CD4-positive, CD25-positive, alpha-beta regulatory T cell (primary cell): ENCODE results near the gene UGCG. TPM values are rescaled to one million over a fixed set of nuclear protein-coding genes. Genes with fewer than 3 reads are reported as not detected.

Source experiments
- ATAC-seq, 2 donors: fragments of 150-1000 bp; cut with Tn5 transposase; one replicate each; pipeline ENCODE4 v1.10.0; 2021; ENCODE audit warnings: low read depth in 2 of 2, moderate number of reproducible peaks in 2 of 2, moderate library complexity in 1 of 2
- DNase-seq, 3 donors: peaks; one replicate each; pipeline versions ENCODE4 v3.0.0 to v3.0.0-alpha.2; 2012 to 2022; ENCODE audit warnings: mixed read lengths in 1 of 3
- H3K27ac ChIP-seq: one replicate; pipeline ENCODE4 v1.7.0; 2013; ENCODE audit warnings: mild to moderate bottlenecking, low read length; ENCODE audit not compliant: insufficient read depth, poor library complexity, severe bottlenecking
- H3K27me3 ChIP-seq: one replicate; pipeline ENCODE4 v1.7.0; 2013; ENCODE audit warnings: low read length; ENCODE audit not compliant: control insufficient read depth, insufficient read depth
- H3K36me3 ChIP-seq: one replicate; pipeline ENCODE4 v1.7.0; 2013; ENCODE audit warnings: mild to moderate bottlenecking, low read length, moderate library complexity; ENCODE audit not compliant: control insufficient read depth, insufficient read depth
- H3K4me1 ChIP-seq: 2 replicates; pipeline ENCODE4 v1.7.0; 2013; ENCODE audit warnings: mild to moderate bottlenecking, low read length; ENCODE audit not compliant: insufficient read depth, control insufficient read depth, poor library complexity, severe bottlenecking
- H3K4me3 ChIP-seq: one replicate; pipeline ENCODE4 v1.7.0; 2013; ENCODE audit warnings: low read depth, mild to moderate bottlenecking, low read length, moderate library complexity
- H3K9me3 ChIP-seq, 2 experiments: 1 replicate in 1 of 2; 2 replicates in 1 of 2; pipeline ENCODE4 v1.7.0; 2013; ENCODE audit warnings: low read length in 2 of 2, mild to moderate bottlenecking in 1 of 2, moderate library complexity in 1 of 2; ENCODE audit not compliant: control insufficient read depth in 2 of 2
- H3K27ac Mint-ChIP-seq, 3 donors: one replicate each; pipeline ENCODE4 v1.8.0; 2020 to 2022; ENCODE audit warnings: mild to moderate bottlenecking in 3 of 3, mixed read lengths in 3 of 3, moderate library complexity in 2 of 3
- H3K27me3 Mint-ChIP-seq: one replicate; pipeline ENCODE4 v1.8.0; 2022; ENCODE audit warnings: mild to moderate bottlenecking, mixed read lengths
- H3K36me3 Mint-ChIP-seq: one replicate; pipeline ENCODE4 v1.8.0; 2020; ENCODE audit warnings: mixed read lengths
- H3K4me1 Mint-ChIP-seq, 4 donors: one replicate each; pipeline ENCODE4 v1.8.0; 2020 to 2022; ENCODE audit warnings: mixed read lengths in 4 of 4, mild to moderate bottlenecking in 1 of 4
- H3K4me3 Mint-ChIP-seq, 4 donors: one replicate each; pipeline ENCODE4 v1.8.0; 2020 to 2022; ENCODE audit warnings: mild to moderate bottlenecking in 4 of 4, mixed read lengths in 4 of 4, moderate library complexity in 3 of 4
- H3K9me3 Mint-ChIP-seq, 7 donors: one replicate each; pipeline ENCODE4 v1.8.0; 2020 to 2022; ENCODE audit warnings: mixed read lengths in 7 of 7, mild to moderate bottlenecking in 3 of 7, moderate library complexity in 2 of 7
- polyA plus RNA-seq, 4 donors: library from polyadenylated mRNA; unstranded; fragments of 300-500 nt; fragmentation: Illumina TruSeq; gene quantifications; one replicate each; pipeline ENCODE4 v1.2.3, GENCODE V29; 2021
- total RNA-seq: library from RNA; stranded (reverse); gene quantifications from one replicate; pipeline ENCODE4 v1.2.3, GENCODE V29; 2022

Gene UGCG
- total and polyA plus RNA-seq, 5 donors from 2014 or later, result 17.1 to 39.6 (median 22.4) TPM

DNA sequence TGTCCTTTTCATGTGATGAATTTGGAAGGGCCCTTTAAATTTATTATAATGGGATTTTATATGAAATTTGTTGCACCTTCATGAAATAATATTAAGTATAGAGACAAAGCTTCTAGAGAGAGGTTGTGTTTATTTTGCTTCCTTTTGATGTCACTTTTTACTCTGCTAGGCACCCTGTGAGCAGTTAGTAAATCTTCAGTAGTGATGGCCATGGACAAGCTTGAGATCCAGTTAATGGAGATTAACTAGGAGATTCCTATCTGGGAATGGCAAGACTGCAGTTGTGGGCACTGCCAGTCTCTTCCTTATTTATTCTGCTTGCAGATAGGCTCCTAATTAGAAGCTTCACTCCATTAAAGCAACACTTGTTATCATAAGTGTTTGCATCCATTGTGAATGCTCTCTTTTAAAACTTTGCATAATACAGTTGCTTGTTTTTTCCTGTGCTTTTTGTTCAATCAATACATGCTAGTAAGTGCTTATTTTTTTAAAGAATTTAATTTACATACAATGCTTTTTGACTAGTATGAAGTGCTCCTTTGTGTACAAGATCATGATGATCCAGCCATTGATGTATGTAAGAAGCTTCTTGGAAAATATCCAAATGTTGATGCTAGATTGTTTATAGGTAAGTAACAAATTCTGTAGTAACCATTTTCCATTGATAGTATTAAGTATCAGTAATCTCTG, 25.9 kb downstream of the UGCG start:
- Mint-ChIP-seq H3K4me3 (no peak overlapping the region), H3K9me3 (no peaks in the 10 kb centered on the region), H3K36me3 (peaks cover 14% of the 10 kb centered on the region), H3K27ac (no peak overlapping the region), H3K27me3 (no peaks in the 10 kb centered on the region), H3K4me1 (peaks cover 25 to 59% (median 40%) of the 10 kb centered on the region in 4 donors)
- ATAC-seq (no peak), DNase-seq (no peak)
- H3K9me3 ChIP-seq, result no peaks in the 10 kb centered on the region
- peaks cover 29% of the 10 kb centered on the region for H3K36me3 ChIP-seq
- no peak overlapping the region for H3K27ac ChIP-seq
- peaks cover 27% of the 10 kb centered on the region for H3K4me1 ChIP-seq
- no peak overlapping the region for H3K4me3 ChIP-seq
- H3K27me3 ChIP-seq, result no peaks in the 10 kb centered on the region

GRCh38 chr9:111924281-111924680, 27.7 kb downstream of the UGCG start:
- no peaks in the 10 kb centered on the region for H3K27me3 Mint-ChIP-seq
- peaks cover 24% of the 10 kb centered on the region for H3K36me3 Mint-ChIP-seq
- Histone ChIP-seq H3K4me1 (peaks cover 33% of the 10 kb centered on the region), H3K27me3 (no peaks in the 10 kb centered on the region), H3K27ac (no peak overlapping the region), H3K4me3 (no peak overlapping the region), H3K36me3 (peaks cover 27% of the 10 kb centered on the region), H3K9me3 (no peaks in the 10 kb centered on the region)
- no peak for DNase-seq
- no peak for ATAC-seq
- H3K4me1 Mint-ChIP-seq, result peaks cover 32 to 65% (median 43%) of the 10 kb centered on the region in 4 donors
- H3K27ac Mint-ChIP-seq, result no peak overlapping the region
- H3K4me3 Mint-ChIP-seq, result no peak overlapping the region
- H3K9me3 Mint-ChIP-seq, result no peaks in the 10 kb centered on the region

DNA sequence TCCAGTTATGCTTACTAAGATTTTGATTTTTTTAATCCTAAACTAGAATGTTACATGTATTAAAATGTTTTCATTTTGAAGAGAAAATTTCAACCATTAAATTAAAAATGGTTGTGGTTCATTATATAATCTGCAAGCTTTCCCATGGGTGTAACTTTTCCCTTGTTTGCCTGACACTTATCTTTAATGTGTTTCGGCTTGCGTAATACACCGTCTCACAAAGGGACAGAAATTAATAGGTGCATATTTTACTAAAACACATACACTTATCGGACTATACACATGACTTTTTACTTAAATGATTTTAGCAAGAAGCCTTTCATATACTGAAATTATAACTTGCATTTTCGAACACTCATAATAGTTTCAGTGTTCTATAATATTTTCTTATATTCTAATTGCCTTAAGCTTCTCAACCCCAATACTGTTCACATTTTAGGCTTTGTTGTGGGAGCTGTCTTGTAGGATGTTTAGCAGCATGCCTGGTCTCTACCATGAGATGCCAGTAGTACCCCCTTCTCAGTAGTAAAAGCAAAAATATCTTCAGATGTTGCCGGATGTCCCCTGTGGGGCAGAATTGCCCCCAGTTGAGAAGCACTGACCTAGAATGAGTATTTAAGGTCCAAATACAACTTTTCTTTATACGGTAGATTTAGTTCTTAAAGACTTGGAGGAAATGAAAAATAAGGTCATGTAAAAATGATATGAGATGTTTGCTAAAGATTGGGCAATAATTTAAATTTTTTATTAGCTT, 28.6 kb downstream of the UGCG start:
- Histone ChIP-seq H3K27ac (peak overlapping the region; percentile 52), H3K9me3 (no peaks in the 10 kb centered on the region), H3K27me3 (no peaks in the 10 kb centered on the region), H3K36me3 (peaks cover 34% of the 10 kb centered on the region), H3K4me1 (peaks cover 33% of the 10 kb centered on the region), H3K4me3 (no peak overlapping the region)
- peaks cover 22% of the 10 kb centered on the region for H3K36me3 Mint-ChIP-seq
- H3K9me3 Mint-ChIP-seq, result no peaks in the 10 kb centered on the region
- H3K27ac Mint-ChIP-seq, result peak overlapping the region; percentile 52 to 71 (median 69)
- peaks cover 32 to 56% (median 43%) of the 10 kb centered on the region in 4 donors for H3K4me1 Mint-ChIP-seq
- no peak for ATAC-seq
- peak overlapping the region in 1 of 4 donors; percentile 48 for H3K4me3 Mint-ChIP-seq
- DNase-seq, result no peak
- no peaks in the 10 kb centered on the region for H3K27me3 Mint-ChIP-seq

- peaks cover 33 to 54% (median 43%) of the 10 kb centered on the region in 4 donors for H3K4me1 Mint-ChIP-seq
Measured at GRCh38 chr9:111925784-111926183, 29.2 kb downstream of the UGCG start.

DNA sequence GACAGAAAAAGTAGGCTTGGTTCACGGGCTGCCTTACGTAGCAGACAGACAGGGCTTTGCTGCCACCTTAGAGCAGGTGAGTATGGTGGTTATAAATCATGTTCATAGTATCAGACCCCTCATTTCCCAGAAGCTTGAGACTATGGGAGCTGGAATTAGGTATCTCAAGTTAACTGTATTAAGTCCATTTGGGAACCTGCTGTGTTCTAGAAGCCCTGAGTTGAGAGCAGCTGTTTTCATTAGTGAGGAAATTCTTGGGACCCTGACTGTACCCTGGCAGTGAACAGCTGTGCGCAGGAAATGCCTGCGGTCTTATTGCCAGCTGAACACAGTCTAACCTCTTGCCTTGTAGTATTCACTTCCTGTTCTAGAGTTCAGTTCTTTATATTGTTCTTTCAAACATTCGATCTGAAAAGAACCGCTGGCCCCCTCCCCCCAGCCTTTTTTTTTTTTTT, 29.8 kb downstream of the UGCG start:
- Mint-ChIP-seq H3K9me3 (no peaks in the 10 kb centered on the region), H3K27me3 (no peaks in the 10 kb centered on the region), H3K4me3 (peak overlapping the region; percentile 5 to 77 (median 74)), H3K27ac (peak overlapping the region; percentile 55 to 70 (median 67)), H3K4me1 (peaks cover 34 to 53% (median 43%) of the 10 kb centered on the region in 4 donors), H3K36me3 (peaks cover 27% of the 10 kb centered on the region)
- Histone ChIP-seq H3K9me3 (no peaks in the 10 kb centered on the region), H3K36me3 (peaks cover 44% of the 10 kb centered on the region), H3K27me3 (no peaks in the 10 kb centered on the region), H3K4me3 (peak overlapping the region; percentile 67), H3K4me1 (peaks cover 33% of the 10 kb centered on the region), H3K27ac (peak overlapping the region; percentile 49)
- ATAC-seq (peak; percentile 99 to 100), DNase-seq (peak; percentile 34 to 90 (median 82))

More at GRCh38 chr9:111925784-111926183, 29.2 kb downstream of the UGCG start:
- Histone ChIP-seq H3K27me3 (no peaks in the 10 kb centered on the region), H3K4me3 (peak overlapping the region; percentile 67), H3K36me3 (peaks cover 37% of the 10 kb centered on the region), H3K4me1 (peaks cover 33% of the 10 kb centered on the region), H3K9me3 (no peaks in the 10 kb centered on the region), H3K27ac (peak overlapping the region; percentile 52)
- no peak for ATAC-seq
- peak overlapping the region in 1 of 3 donors; percentile 55 for H3K27ac Mint-ChIP-seq
- no peak for DNase-seq
- peaks cover 22% of the 10 kb centered on the region for H3K36me3 Mint-ChIP-seq
- H3K9me3 Mint-ChIP-seq, result no peaks in the 10 kb centered on the region
- H3K27me3 Mint-ChIP-seq, result no peaks in the 10 kb centered on the region
- H3K4me3 Mint-ChIP-seq, result no peak overlapping the region

- H3K36me3 ChIP-seq, result peaks cover 56% of the 10 kb centered on the region
- peak overlapping the region; percentile 15 for H3K27ac ChIP-seq
- H3K27me3 ChIP-seq, result no peaks in the 10 kb centered on the region
- H3K4me3 Mint-ChIP-seq, result peak overlapping the region in 1 of 4 donors; percentile 35
- no peak for DNase-seq
- H3K9me3 ChIP-seq, result no peaks in the 10 kb centered on the region
- peaks cover 23 to 40% (median 31%) of the 10 kb centered on the region in 4 donors for H3K4me1 Mint-ChIP-seq
- H3K9me3 Mint-ChIP-seq, result peaks cover 0 to 2% (median 0%) of the 10 kb centered on the region in 7 donors
- no peak for ATAC-seq
- no peak overlapping the region for H3K27ac Mint-ChIP-seq
- no peak overlapping the region for H3K4me3 ChIP-seq
- H3K36me3 Mint-ChIP-seq, result peaks cover 32% of the 10 kb centered on the region
- H3K4me1 ChIP-seq, result peaks cover 33% of the 10 kb centered on the region
- H3K27me3 Mint-ChIP-seq, result no peaks in the 10 kb centered on the region
Measured at GRCh38 chr9:111928359-111928720, 31.7 kb downstream of the UGCG start.

- Mint-ChIP-seq H3K4me3 (no peak overlapping the region), H3K27ac (peak overlapping the region in 1 of 3 donors; percentile 48), H3K9me3 (peaks cover 0 to 2% (median 0%) of the 10 kb centered on the region in 7 donors), H3K27me3 (no peaks in the 10 kb centered on the region), H3K4me1 (peaks cover 16 to 44% (median 30%) of the 10 kb centered on the region in 4 donors), H3K36me3 (peaks cover 33% of the 10 kb centered on the region)
- ATAC-seq (no peak), DNase-seq (no peak)
- H3K27me3 ChIP-seq, result no peaks in the 10 kb centered on the region
- H3K9me3 ChIP-seq, result no peaks in the 10 kb centered on the region
- H3K27ac ChIP-seq, result no peak overlapping the region
- H3K36me3 ChIP-seq, result peaks cover 59% of the 10 kb centered on the region
- peaks cover 21% of the 10 kb centered on the region for H3K4me1 ChIP-seq
- H3K4me3 ChIP-seq, result no peak overlapping the region
Measured at GRCh38 chr9:111934747-111935146, 38.1 kb downstream of the UGCG start.
